ENCODE data around the gene SLC5A12.

Gene SLC5A12

DNA sequence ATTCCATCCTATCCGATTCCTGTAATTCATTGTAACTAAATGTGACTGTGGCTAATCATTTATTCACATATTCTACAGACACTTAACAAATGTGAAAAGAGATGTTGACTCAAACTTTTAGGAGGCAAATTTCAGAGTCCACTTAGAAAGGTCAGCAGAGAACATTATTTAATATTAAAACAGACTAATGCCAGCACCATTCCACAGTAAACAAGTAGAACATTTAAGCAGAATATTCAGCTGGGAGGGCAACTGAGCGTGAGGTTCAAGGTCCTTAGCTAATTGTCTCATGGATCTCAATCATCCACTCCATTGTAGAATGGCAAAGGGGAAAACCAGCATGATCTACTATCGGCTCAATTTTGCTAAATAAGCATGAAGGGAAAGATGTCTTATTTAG lies 5.1 kb upstream of the SLC5A12 start:
- no peak overlapping the region for H3K18ac ChIP-seq (ENCODE audit: low read length)
- H3K36me3 ChIP-seq (replicated peaks in 1 of 2; ENCODE audit: control insufficient read depth in 2 of 2, insufficient read depth in 2 of 2, low read length in 2 of 2): no peaks in the 10 kb centered on the region
- no peak overlapping the region for H3K23ac ChIP-seq (ENCODE audit: low read depth, low read length, poor library complexity)
- no peaks in the 10 kb centered on the region for H3K79me1 ChIP-seq (ENCODE audit: low read depth, low read length)
- WGBS, 2 donors (ENCODE audit: extremely low coverage in 2 of 2, insufficient read length in 2 of 2, insufficient replicate concordance in 1 of 2): no CpG with 5 or more reads among the region's 3 CpGs
- no peak overlapping the region for H3K4ac ChIP-seq (ENCODE audit: low read length)
- H3K4me2 ChIP-seq (ENCODE audit: insufficient read depth, low read length, poor library complexity, severe bottlenecking): no peak overlapping the region
- H2BK15ac ChIP-seq (ENCODE audit: low read length): no peak overlapping the region
- H2BK12ac ChIP-seq (ENCODE audit: low read length): no peak overlapping the region
- H2AFZ ChIP-seq (ENCODE audit: low read length): no peak overlapping the region
- H4K91ac ChIP-seq (ENCODE audit: low read depth, low read length, poor library complexity): no peak overlapping the region
- no peak for DNase-seq (ENCODE audit: low spot score)
- no peaks in the 10 kb centered on the region for H3K4me1 ChIP-seq (ENCODE audit: control insufficient read depth in 2 of 2, insufficient read depth in 1 of 2, low read depth in 1 of 2, low read length in 2 of 2)
- no peak overlapping the region for H4K8ac ChIP-seq (ENCODE audit: low read depth, low read length)
- H3K14ac ChIP-seq (ENCODE audit: low read length): no peak overlapping the region
- no peak overlapping the region for H3K4me3 ChIP-seq (ENCODE audit: low read length in 2 of 2)
- H3K27ac ChIP-seq (replicated peaks; ENCODE audit: low read length): no peak overlapping the region
- H3K9ac ChIP-seq (ENCODE audit: low read depth, low read length, poor library complexity): no peak overlapping the region
- no peak overlapping the region for H2BK5ac ChIP-seq (ENCODE audit: low read length)
- H3K9me3 ChIP-seq (replicated peaks in 1 of 2; ENCODE audit: control insufficient read depth in 2 of 2, insufficient read depth in 1 of 2, low read depth in 1 of 2, low read length in 2 of 2): no peaks in the 10 kb centered on the region
- no peak overlapping the region for H2BK120ac ChIP-seq (ENCODE audit: low read depth, low read length)
- no peak overlapping the region for H2AK5ac ChIP-seq (ENCODE audit: low read depth, low read length)
- no peaks in the 10 kb centered on the region for H3K27me3 ChIP-seq (ENCODE audit: control insufficient read depth in 3 of 3, insufficient read depth in 3 of 3, low read depth in 1 of 3, low read length in 3 of 3)

DNA sequence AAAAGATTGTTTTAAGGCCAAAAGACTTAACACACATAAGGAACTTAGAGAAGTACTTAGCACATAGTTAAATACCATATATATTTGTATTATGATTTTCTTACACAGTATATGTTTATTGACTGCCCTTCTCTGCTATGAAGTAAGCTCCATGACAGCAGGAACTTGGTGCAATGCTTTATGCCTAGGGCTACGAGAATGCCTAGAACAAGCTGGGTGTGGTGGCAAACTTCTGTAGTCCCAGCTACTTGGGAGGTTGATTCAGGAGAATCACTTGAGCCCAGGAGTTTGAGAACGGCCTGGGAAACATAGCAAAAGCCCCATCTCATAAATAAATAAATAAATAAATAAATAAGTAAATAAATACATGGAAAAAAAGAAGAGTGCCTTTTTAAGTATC lies 1.9 kb downstream of the SLC5A12 start:
- Histone ChIP-seq H3K4ac (ENCODE audit: low read length) (no peak overlapping the region), H2BK12ac (ENCODE audit: low read length) (no peak overlapping the region), H4K8ac (ENCODE audit: low read depth, low read length) (no peak overlapping the region), H3K27me3 (ENCODE audit: control insufficient read depth in 3 of 3, insufficient read depth in 3 of 3, low read depth in 1 of 3, low read length in 3 of 3) (no peaks in the 10 kb centered on the region), H2AK5ac (ENCODE audit: low read depth, low read length) (no peak overlapping the region), H3K4me1 (ENCODE audit: control insufficient read depth in 2 of 2, insufficient read depth in 1 of 2, low read depth in 1 of 2, low read length in 2 of 2) (no peaks in the 10 kb centered on the region), H3K79me1 (ENCODE audit: low read depth, low read length) (no peaks in the 10 kb centered on the region), H3K36me3 (replicated peaks in 1 of 2; ENCODE audit: control insufficient read depth in 2 of 2, insufficient read depth in 2 of 2, low read length in 2 of 2) (no peaks in the 10 kb centered on the region), H2BK15ac (ENCODE audit: low read length) (no peak overlapping the region), H2BK5ac (ENCODE audit: low read length) (no peak overlapping the region), H3K18ac (ENCODE audit: low read length) (no peak overlapping the region), H3K27ac (replicated peaks; ENCODE audit: low read length) (no peak overlapping the region), H3K23ac (ENCODE audit: low read depth, low read length, poor library complexity) (no peak overlapping the region), H3K4me3 (ENCODE audit: low read length in 2 of 2) (no peak overlapping the region), H3K9ac (ENCODE audit: low read depth, low read length, poor library complexity) (no peak overlapping the region), H4K91ac (ENCODE audit: low read depth, low read length, poor library complexity) (no peak overlapping the region), H3K4me2 (ENCODE audit: insufficient read depth, low read length, poor library complexity, severe bottlenecking) (no peak overlapping the region), H3K9me3 (replicated peaks in 1 of 2; ENCODE audit: control insufficient read depth in 2 of 2, insufficient read depth in 1 of 2, low read depth in 1 of 2, low read length in 2 of 2) (no peaks in the 10 kb centered on the region), H2BK120ac (ENCODE audit: low read depth, low read length) (no peak overlapping the region), H2AFZ (ENCODE audit: low read length) (no peak overlapping the region), H3K14ac (ENCODE audit: low read length) (no peak overlapping the region)
- DNase-seq (ENCODE audit: low spot score): no peak
- no CpG with 5 or more reads among the region's 2 CpGs for WGBS, 2 donors (ENCODE audit: extremely low coverage in 2 of 2, insufficient read length in 2 of 2, insufficient replicate concordance in 1 of 2)

DNA sequence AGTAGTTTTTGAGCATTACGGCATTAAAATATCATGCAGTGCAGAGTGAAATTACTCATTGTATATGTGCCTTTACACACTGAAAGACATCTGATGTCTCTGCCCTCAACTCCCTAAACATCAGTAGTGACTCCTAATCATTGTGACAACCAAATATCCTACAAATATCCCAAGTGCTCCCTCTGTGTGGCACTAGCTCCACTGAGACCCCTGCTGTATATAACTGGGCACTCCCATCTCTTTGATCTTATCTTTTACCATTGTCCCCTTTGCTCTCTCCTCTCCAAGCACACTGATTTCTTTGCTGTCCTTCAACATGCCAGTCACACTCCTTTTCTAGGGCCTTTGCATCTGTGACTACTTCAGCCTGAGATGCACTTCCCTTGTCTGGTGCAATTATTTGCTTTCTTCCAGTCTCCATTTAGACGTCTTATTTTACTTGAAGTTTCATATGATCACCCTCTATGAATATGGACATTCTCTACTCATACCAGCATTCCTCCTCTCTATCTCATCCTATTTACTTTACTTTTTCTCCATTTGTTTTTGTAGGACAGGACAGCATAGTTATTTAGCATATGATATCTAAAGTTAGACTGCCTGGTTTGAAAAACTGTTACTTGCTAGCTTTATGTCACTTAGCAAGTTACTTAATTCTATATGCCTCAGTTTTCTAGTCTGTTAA lies 2.4 kb downstream of the SLC5A12 start:
- Histone ChIP-seq H2BK12ac (ENCODE audit: low read length) (no peak overlapping the region), H2BK120ac (ENCODE audit: low read depth, low read length) (no peak overlapping the region)
- no CpG with 5 or more reads among the region's 2 CpGs for WGBS, 2 donors (ENCODE audit: extremely low coverage in 2 of 2, insufficient read length in 2 of 2, insufficient replicate concordance in 1 of 2)

DNA sequence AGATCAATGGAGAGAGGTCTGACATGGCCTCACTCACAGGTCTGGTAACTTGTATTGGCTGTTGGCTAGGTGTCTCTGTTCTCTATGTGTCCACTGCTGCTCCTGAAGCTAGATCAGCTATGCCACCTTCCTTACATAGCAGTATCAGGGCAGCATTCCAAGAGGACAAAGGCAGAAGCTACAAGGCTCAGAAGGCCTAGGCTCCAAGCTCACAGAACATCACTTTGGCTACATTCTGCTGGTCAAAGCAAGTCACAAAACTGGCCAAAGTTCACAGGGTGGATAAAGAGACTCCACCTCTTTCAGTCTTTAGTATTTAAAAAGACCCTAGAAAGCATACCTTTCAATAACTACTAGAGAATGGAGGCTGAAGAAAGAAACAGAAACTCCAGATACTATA lies 4.1 kb downstream of the SLC5A12 start:
- Histone ChIP-seq H3K4me2 (ENCODE audit: insufficient read depth, low read length, poor library complexity, severe bottlenecking) (no peak overlapping the region), H3K23ac (ENCODE audit: low read depth, low read length, poor library complexity) (no peak overlapping the region), H3K4me1 (ENCODE audit: control insufficient read depth in 2 of 2, insufficient read depth in 1 of 2, low read depth in 1 of 2, low read length in 2 of 2) (no peaks in the 10 kb centered on the region), H2BK5ac (ENCODE audit: low read length) (no peak overlapping the region), H3K27me3 (ENCODE audit: control insufficient read depth in 3 of 3, insufficient read depth in 3 of 3, low read depth in 1 of 3, low read length in 3 of 3) (no peaks in the 10 kb centered on the region), H2AFZ (ENCODE audit: low read length) (no peak overlapping the region), H2BK120ac (ENCODE audit: low read depth, low read length) (no peak overlapping the region), H3K14ac (ENCODE audit: low read length) (no peak overlapping the region), H3K4me3 (ENCODE audit: low read length in 2 of 2) (no peak overlapping the region), H3K79me1 (ENCODE audit: low read depth, low read length) (no peaks in the 10 kb centered on the region), H3K27ac (replicated peaks; ENCODE audit: low read length) (no peak overlapping the region), H4K8ac (ENCODE audit: low read depth, low read length) (no peak overlapping the region), H2AK5ac (ENCODE audit: low read depth, low read length) (no peak overlapping the region), H2BK12ac (ENCODE audit: low read length) (no peak overlapping the region), H3K9ac (ENCODE audit: low read depth, low read length, poor library complexity) (no peak overlapping the region), H3K4ac (ENCODE audit: low read length) (no peak overlapping the region), H3K9me3 (replicated peaks in 1 of 2; ENCODE audit: control insufficient read depth in 2 of 2, insufficient read depth in 1 of 2, low read depth in 1 of 2, low read length in 2 of 2) (no peaks in the 10 kb centered on the region), H4K91ac (ENCODE audit: low read depth, low read length, poor library complexity) (no peak overlapping the region), H3K36me3 (replicated peaks in 1 of 2; ENCODE audit: control insufficient read depth in 2 of 2, insufficient read depth in 2 of 2, low read length in 2 of 2) (no peaks in the 10 kb centered on the region), H3K18ac (ENCODE audit: low read length) (no peak overlapping the region), H2BK15ac (ENCODE audit: low read length) (no peak overlapping the region)
- DNase-seq (ENCODE audit: low spot score): no peak

More for the DNA sequence above, 2.4 kb downstream of the SLC5A12 start:
- no peak for DNase-seq (ENCODE audit: low spot score)
- no peak overlapping the region for H3K18ac ChIP-seq (ENCODE audit: low read length)
- H2AK5ac ChIP-seq (ENCODE audit: low read depth, low read length): no peak overlapping the region
- no peak overlapping the region for H4K8ac ChIP-seq (ENCODE audit: low read depth, low read length)
- no peaks in the 10 kb centered on the region for H3K79me1 ChIP-seq (ENCODE audit: low read depth, low read length)
- no peaks in the 10 kb centered on the region for H3K27me3 ChIP-seq (ENCODE audit: control insufficient read depth in 3 of 3, insufficient read depth in 3 of 3, low read depth in 1 of 3, low read length in 3 of 3)
- H3K4me2 ChIP-seq (ENCODE audit: insufficient read depth, low read length, poor library complexity, severe bottlenecking): no peak overlapping the region
- H3K9me3 ChIP-seq (replicated peaks in 1 of 2; ENCODE audit: control insufficient read depth in 2 of 2, insufficient read depth in 1 of 2, low read depth in 1 of 2, low read length in 2 of 2): no peaks in the 10 kb centered on the region
- no peak overlapping the region for H3K27ac ChIP-seq (replicated peaks; ENCODE audit: low read length)
- no peak overlapping the region for H3K14ac ChIP-seq (ENCODE audit: low read length)
- H3K23ac ChIP-seq (ENCODE audit: low read depth, low read length, poor library complexity): no peak overlapping the region
- no peak overlapping the region for H3K4me3 ChIP-seq (ENCODE audit: low read length in 2 of 2)
- H4K91ac ChIP-seq (ENCODE audit: low read depth, low read length, poor library complexity): no peak overlapping the region
- no peaks in the 10 kb centered on the region for H3K36me3 ChIP-seq (replicated peaks in 1 of 2; ENCODE audit: control insufficient read depth in 2 of 2, insufficient read depth in 2 of 2, low read length in 2 of 2)
- no peak overlapping the region for H2AFZ ChIP-seq (ENCODE audit: low read length)
- no peak overlapping the region for H3K9ac ChIP-seq (ENCODE audit: low read depth, low read length, poor library complexity)
- H2BK15ac ChIP-seq (ENCODE audit: low read length): no peak overlapping the region
- H3K4me1 ChIP-seq (ENCODE audit: control insufficient read depth in 2 of 2, insufficient read depth in 1 of 2, low read depth in 1 of 2, low read length in 2 of 2): no peaks in the 10 kb centered on the region
- H2BK5ac ChIP-seq (ENCODE audit: low read length): no peak overlapping the region
- H3K4ac ChIP-seq (ENCODE audit: low read length): no peak overlapping the region

Measured in neuronal stem cell (in vitro differentiated cells).